SK-N-MC (cell line): ENCODE results near the gene BAK1.
A peak's percentile ranks its signal among the peaks of the same experiment; 100 is the strongest.
"Not testable (repeated sequence)": the region's sequence is repeated elsewhere in the genome, so short reads cannot be mapped to it uniquely, and the experiment has no call there.

ENCODE experiments used
- DNase-seq: peaks from one replicate; pipeline ENCODE4 v3.0.0-alpha.2; 2011; ENCODE audit warnings: low read depth, low spot score
- H3K27ac ChIP-seq: fragments of 200-600 bp; sonication (generic); 2 replicates; pipeline ENCODE4 v1.5.1; 2016; ENCODE audit warnings: mixed run types
- H3K36me3 ChIP-seq: fragments of 200-600 bp; sonication (generic); 2 replicates; pipeline ENCODE4 v1.6.1; 2017; ENCODE audit warnings: antibody characterized with exemption, low read length, mixed read lengths; ENCODE audit not compliant: insufficient read depth
- H3K4me3 ChIP-seq: fragments of 200-600 bp; sonication (generic); 2 replicates; pipeline ENCODE4 v1.5.1; 2016
- H3K9ac ChIP-seq: fragments of 200-600 bp; sonication (generic); 2 replicates; pipeline ENCODE4 v1.8.0; 2017; ENCODE audit warnings: mixed run types, mixed read lengths; ENCODE audit not compliant: insufficient read length
- H3K9me3 ChIP-seq: fragments of 200-600 bp; sonication (generic); 2 replicates; pipeline ENCODE4 v1.6.1; 2017; ENCODE audit warnings: low read depth, mild to moderate bottlenecking, antibody characterized with exemption, low read length, moderate library complexity, mixed read lengths
- EZH2 ChIP-seq: fragments of 200-600 bp; sonication (generic); IDR thresholded peaks from one replicate; pipeline ENCODE4 v1.6.1; 2017; ENCODE audit warnings: antibody characterized with exemption
- FOXP2 ChIP-seq: optimal IDR thresholded peaks from 2 replicates; pipeline ENCODE3; 2011; ENCODE audit warnings: mild to moderate bottlenecking, moderate library complexity; ENCODE audit not compliant: insufficient read depth; ENCODE audit errors: extremely low read length, control extremely low read depth
- POLR2AphosphoS5 ChIP-seq: IDR thresholded peaks from 2 replicates; pipeline ENCODE4 v1.6.1; 2012; ENCODE audit warnings: mild to moderate bottlenecking, low read depth, low read length, borderline replicate concordance

The BAK1 gene

DNA sequence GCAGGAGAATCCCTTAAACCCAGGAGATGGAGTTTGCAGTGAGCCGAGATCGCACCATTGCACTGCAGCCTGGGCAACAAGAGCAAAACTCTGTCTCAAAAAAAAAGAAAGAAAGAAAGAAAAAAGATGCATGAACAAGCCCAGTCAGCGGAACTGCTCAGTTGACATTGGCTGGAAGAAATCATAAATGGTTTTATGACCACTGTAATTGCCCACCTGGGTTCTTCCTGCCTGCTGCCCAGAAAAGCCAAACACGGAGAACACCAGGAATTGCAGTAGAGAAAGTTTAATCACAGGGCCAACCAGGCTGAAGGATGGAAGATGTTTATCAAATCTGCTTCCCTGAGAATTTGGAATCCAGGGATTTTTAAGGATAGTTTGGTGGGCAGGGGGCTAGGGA is 22.7 kb downstream of the BAK1 start:
- TF ChIP-seq FOXP2 (no peak), EZH2 (no peak), POLR2AphosphoS5 (no peak)
- Histone ChIP-seq H3K9ac (no peak overlapping the region), H3K4me3 (no peak overlapping the region), H3K9me3 (no peaks in the 10 kb centered on the region), H3K36me3 (no peaks in the 10 kb centered on the region), H3K27ac (no peak overlapping the region)
- no peak for DNase-seq

DNA sequence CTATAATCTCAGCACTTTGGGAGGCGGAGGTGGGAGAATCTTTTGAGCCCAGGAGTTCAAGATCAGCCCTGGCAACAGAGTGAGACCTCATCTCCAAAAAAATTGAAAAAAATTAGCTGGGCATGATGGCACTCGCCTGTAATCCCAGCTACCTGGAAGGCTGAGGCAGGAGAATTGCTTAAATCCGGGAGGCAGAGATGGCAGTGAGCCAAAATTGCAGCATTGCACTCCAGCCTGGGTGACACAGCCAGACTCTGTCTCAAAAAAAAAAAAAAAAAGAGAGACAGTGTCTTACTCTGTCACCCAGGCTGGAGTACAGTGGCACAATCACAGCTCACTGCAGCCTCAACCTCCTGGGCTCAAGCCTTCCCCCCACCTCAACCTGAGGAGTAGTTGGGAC is 27.2 kb downstream of the BAK1 start:
- H3K4me3 ChIP-seq, H3K9ac ChIP-seq, H3K27ac ChIP-seq, DNase-seq, H3K9me3 ChIP-seq, H3K36me3 ChIP-seq: not testable (repeated sequence)

DNA sequence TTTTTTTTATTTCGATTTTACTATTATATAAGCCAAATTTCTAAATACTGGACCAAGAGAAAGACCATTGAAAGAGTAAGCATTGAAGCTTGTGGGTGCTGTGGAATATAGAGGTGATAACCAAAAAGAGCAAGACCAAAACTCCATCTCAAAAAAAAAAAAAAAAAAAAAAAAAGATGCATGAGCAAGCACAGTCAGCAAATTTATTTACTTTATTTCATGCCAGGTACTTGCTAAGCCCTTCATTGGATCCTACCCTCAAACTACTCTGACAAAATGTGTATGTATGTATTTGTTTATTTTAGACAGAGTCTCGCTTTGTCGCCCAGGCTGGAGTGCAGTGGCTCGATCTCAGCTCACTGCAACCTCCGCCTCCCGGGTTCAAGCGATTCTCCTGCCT is 27.8 kb downstream of the BAK1 start:
- Histone ChIP-seq H3K36me3 (no peaks in the 10 kb centered on the region), H3K4me3 (no peak overlapping the region), H3K9me3 (no peaks in the 10 kb centered on the region), H3K9ac (no peak overlapping the region), H3K27ac (no peak overlapping the region)
- TF ChIP-seq POLR2AphosphoS5 (no peak), EZH2 (no peak), FOXP2 (no peak)
- no peak for DNase-seq

- Histone ChIP-seq H3K4me3 (no peak overlapping the region), H3K27ac (no peak overlapping the region), H3K9ac (no peak overlapping the region), H3K36me3 (no peaks in the 10 kb centered on the region), H3K9me3 (no peaks in the 10 kb centered on the region)
- TF ChIP-seq POLR2AphosphoS5 = no peak
- no peak for TF ChIP-seq FOXP2
- TF ChIP-seq EZH2 = no peak
- DNase-seq = no peak
These were observed 28.5 kb downstream of the BAK1 start for GRCh38 chr6:33551538-33551937.

GRCh38 chr6:33549896-33550295 is 30.2 kb downstream of the BAK1 start:
- H3K9ac ChIP-seq = no peak overlapping the region

GRCh38 chr6:33549196-33549595 is 30.9 kb downstream of the BAK1 start:
- Histone ChIP-seq H3K9me3 (no peaks in the 10 kb centered on the region), H3K4me3 (no peak overlapping the region), H3K9ac (no peak overlapping the region), H3K27ac (no peak overlapping the region), H3K36me3 (no peaks in the 10 kb centered on the region)
- TF ChIP-seq POLR2AphosphoS5 (no peak), EZH2 (no peak), FOXP2 (no peak)
- DNase-seq = no peak

More at GRCh38 chr6:33549896-33550295, 30.2 kb downstream of the BAK1 start:
- Histone ChIP-seq H3K27ac (no peak overlapping the region), H3K9me3 (no peaks in the 10 kb centered on the region), H3K4me3 (no peak overlapping the region), H3K36me3 (no peaks in the 10 kb centered on the region)
- no peak for TF ChIP-seq POLR2AphosphoS5
- TF ChIP-seq EZH2 = no peak
- no peak for TF ChIP-seq FOXP2
- DNase-seq = no peak

GRCh38 chr6:33547499-33547898 is 32.6 kb downstream of the BAK1 start:
- DNase-seq = no peak
- H3K9me3 ChIP-seq = no peaks in the 10 kb centered on the region
- H3K4me3 ChIP-seq = no peak overlapping the region
- H3K36me3 ChIP-seq = no peaks in the 10 kb centered on the region
- no peak overlapping the region for H3K27ac ChIP-seq
- no peak overlapping the region for H3K9ac ChIP-seq
- TF ChIP-seq EZH2 (no peak), FOXP2 (no peak), POLR2AphosphoS5 (no peak)

DNA sequence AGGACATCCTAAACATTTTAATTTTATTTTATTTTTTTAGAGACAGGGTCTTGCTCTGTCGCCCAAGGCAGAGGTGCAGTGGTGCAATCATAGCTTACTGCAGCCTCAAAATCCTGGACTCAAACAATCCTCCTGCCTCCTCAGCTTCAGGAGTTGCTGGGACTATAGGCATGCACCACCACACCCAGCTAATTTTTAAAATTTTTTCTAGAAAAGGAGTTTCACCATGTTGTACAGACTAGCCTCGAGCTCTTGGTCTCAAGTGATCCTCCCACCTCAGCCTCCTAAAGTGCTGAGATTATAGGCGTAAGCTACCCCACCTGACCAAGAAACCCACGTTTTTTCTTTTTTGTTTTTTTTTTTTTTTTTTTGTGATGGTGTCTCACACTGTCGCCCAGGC is 33.3 kb downstream of the BAK1 start:
- no peaks in the 10 kb centered on the region for H3K9me3 ChIP-seq
- DNase-seq = no peak
- H3K4me3 ChIP-seq = no peak overlapping the region
- TF ChIP-seq POLR2AphosphoS5 (no peak), FOXP2 (no peak), EZH2 (no peak)
- no peak overlapping the region for H3K9ac ChIP-seq
- no peaks in the 10 kb centered on the region for H3K36me3 ChIP-seq
- no peak overlapping the region for H3K27ac ChIP-seq

GRCh38 chr6:33545292-33545691 is 34.8 kb downstream of the BAK1 start:
- not testable (repeated sequence) for H3K36me3 ChIP-seq, H3K4me3 ChIP-seq, DNase-seq, H3K9me3 ChIP-seq, H3K9ac ChIP-seq
- 0 out of 2 replicates have a peak overlapping the region, but pooled peaks have one; percentile 48 for H3K27ac ChIP-seq
